Activated CD4-positive, alpha-beta T cell treated with anti-CD3 and anti-CD28 coated beads for 24 hours (primary cell): ENCODE measurements around the gene METTL25B.
"Not testable (repeated sequence)": the region's sequence is repeated elsewhere in the genome, so short reads cannot be mapped to it uniquely, and the experiment has no call there.

ENCODE experiments used
- DNase-seq, 2 donors: peaks; one replicate each; pipeline ENCODE4 v3.0.0-alpha.2; 2020; ENCODE audit warnings: low read depth in 2 of 2

METTL25B gene

DNA sequence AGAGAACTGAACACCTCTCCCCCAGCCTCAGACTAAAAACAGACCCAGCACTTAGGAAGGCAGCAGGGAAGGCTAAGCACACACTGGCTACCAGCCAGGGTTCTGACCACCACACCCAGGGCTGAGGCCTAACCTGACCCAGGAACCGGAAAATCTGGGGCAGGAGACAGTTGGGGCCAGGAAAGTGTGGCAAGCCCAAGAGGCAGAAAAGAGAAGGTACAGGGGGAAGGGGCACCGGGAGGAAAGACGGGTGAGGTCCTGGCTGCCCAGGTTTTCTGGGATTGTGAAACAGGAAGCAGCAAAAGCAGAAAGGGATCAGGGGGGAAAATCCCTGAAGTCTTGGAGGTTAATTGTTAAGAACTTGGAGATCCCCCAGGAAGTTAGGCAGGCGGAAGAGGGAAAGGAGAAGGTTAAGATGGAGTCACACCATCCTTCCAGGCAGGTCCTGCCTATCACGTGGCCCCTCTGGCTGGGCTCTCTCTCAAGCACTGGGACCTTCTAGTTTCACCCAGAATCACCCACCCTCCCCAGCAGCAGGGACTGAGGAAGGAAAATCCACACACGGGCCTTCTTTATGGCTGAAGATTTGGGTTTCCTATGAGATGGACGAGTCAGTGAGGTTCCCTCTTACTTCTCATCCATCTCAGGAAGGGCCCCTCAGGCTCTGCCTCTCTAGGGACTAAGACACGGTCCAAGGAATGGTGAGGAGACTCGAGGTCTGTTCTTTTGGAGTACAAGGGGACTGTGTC, 20.6 kb downstream of the METTL25B start:
- DNase-seq, result no peak

DNA sequence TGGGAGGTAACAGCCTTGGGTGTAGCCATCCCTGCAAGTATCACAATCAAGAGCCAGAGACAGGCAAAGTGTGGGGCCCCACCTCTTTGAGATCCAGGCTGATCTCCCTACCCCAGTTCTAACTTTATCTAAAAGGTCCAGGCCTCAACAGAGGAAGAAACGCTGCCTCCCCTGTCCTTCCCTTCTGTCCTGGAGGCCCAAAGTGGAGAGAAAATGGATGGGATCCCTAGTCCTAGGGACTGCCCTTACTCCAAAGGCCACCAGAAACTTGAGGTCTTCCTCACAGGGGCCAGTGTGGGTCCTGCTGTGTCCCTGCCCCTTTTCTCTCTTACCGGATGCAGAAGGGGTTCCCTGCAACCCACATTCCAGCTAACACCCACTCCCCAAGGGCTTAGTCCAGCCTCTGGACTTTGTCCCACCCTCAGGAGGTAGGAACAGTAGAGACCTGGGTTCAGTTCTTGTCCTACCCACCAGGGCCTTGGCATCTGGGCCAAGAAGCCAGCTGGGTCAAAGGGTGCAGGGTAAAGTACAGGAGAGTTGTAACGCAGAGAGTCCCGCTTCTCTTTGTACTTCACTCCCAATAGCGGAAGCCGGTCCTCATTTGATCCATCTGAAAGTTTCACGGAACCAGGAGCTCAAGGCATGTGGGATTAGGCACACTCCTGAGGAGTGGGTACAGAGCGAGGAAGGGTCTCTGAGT, 21.3 kb downstream of the METTL25B start:
- DNase-seq, result no peak

DNA sequence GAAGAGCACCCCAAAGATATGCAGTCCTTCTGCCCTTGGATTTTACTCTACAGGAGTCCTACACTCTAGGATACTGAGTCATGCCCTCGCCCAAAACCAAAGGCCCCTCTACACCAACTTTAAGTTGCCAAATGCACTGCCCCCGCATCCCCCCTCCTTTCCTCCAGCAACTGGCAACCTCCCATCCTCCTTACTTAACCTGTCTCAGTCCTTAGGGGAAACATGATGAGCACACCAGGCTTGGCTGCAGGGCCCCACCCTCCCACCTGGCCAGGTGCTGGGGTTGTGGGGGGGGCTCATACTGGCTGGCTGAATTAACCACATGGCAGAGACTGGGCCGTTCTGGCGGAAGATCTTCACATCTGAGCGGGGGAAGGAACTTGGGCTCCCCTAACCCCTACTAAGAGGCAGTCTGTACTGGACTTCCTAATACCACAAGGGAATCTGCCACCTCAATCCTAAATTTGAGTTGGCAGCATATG, 22.0 kb downstream of the METTL25B start:
- no peak for DNase-seq

DNA sequence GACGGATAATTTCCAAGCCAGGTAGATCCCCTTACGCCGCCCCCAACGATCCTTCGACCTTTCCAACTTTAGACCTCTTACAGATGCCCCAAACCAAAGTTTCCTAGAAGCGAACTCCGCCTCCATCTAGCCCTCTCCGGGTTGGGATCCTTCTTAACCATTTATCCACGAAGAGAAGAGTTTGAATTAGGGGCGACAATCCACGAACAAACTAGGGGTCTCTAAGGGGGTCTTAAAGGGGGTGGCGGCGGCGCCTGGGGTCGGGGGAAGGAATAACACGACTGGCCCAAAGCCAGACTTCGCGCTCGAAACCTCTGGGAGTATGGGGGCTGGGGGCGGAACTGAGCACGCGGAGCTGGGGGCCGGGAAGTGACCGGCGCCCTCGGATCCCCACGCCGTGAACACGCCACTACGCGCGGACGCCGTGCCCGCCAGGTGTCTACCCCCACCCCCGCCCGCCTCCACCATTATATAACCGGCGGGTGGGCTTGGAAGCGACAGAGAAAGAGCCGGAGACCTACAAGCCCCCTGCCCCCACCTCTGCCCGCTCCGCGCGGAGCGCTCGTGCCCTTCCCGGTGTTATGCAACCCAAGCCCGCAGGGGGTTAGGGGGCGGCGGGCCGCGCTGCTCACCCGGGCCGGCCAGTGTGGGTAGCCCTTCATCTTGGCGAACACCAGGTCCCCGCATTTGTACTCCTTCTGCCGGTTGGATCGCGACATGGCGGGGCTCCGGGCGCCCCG, 22.6 kb downstream of the METTL25B start:
- no peak for DNase-seq

DNA sequence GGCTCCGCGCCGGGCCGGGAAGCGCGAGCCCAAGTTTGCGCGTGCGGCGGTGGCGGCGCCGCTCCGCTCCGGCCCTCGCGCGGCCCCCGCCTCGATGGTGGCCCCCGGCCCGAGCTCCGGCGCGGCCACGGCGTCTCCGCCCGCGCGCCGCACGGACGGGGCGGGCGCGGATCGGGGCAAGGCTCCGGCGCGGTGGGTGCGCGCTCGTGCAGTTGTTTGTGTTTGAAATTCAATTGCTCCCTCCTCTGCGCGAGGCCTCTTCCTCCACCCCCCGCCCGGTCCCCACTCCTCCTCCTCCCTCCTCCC, 23.1 kb downstream of the METTL25B start, which contains the start of gene HDGF:
TSS of gene HDGF (minus strand) at position 225 of the 306 bp plus-strand sequence. CDS start 246 bp downstream, outside the sequence.
- no peak for DNase-seq

DNA sequence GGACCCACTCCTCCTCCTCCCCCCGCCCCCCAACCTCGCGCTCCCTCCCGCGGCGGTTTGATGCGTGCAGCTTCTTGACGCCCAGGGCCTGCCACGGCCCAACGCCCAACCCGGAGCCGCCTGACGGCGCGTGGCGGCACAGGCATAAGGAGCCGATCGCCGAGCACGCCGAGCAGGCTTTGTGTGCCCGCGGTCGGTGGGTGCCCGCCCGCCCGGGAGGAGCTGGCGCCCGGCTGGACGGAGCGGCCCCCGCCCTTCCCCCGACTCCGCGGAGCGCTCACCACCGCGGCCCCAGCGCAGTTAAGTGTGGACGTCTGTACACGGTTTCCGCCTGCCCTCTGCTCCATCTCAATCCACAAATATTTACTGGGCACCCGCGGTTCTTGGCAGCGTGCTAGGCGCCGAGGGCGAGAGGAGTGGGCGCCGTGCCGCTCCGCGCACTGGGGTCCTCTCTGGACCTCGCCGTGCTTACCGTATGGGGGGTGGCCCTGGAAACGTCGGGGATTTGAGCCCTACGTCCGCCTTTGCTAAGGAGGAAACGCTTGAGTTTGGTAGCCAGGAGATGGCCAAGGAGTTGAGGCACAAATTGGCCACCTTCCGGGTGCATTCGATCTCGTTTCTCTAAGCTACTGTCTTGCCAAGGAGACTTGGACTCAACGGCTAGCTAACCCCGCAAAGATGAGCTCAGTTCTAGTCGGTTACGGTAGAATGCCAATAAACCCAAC, 23.6 kb downstream of the METTL25B start:
- peak; percentile 96 to 98 for DNase-seq

DNA sequence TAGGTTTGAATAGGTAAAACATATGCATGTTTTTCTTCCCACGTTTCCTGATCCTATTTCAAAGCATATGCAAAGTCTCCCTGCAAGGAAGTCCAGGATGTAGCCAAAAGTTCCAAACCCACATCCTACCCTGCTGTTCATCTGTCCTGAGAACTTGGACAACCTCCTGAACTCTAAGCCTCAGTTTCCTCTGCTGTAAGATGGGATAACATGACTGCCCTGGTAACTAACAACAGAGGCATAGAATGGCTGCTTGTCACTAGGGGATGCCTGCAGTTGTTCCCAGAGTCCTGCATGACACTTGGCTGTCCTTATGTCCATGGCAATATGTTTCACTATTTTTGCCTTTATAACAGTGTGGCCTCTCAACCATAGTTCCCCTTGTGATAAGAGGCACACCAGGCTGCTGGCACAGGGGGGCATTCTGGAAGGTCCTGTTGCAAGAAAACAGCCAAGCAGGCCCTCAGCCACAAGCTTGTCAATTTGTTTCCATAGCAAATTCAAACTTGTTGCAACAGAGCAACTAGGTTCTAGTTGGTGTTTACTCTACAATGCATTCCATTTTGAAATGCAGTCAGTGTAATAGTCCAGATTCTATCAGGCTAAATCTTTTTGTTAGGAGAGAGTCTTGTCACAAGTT, 24.7 kb downstream of the METTL25B start:
- DNase-seq, result no peak

DNA sequence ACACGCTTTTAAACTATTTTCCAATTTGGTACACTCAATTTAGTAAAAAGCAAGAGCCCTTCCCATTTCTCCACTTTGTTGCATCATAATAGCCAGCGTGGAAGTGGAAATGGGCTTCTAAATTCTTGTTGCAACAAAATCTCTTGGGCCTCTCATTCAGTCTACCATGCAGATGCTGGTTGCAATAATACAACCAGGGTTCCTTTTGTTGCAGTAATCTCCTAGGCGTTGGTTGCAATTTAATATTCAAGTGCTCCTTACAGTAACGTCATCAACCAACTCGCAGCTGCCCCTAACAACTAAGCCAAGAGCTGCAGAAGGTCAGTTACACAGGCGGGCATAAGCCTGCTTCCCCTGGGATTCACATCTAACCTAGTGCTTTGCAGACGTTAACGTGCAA, 25.9 kb downstream of the METTL25B start:
- no peak for DNase-seq

DNA sequence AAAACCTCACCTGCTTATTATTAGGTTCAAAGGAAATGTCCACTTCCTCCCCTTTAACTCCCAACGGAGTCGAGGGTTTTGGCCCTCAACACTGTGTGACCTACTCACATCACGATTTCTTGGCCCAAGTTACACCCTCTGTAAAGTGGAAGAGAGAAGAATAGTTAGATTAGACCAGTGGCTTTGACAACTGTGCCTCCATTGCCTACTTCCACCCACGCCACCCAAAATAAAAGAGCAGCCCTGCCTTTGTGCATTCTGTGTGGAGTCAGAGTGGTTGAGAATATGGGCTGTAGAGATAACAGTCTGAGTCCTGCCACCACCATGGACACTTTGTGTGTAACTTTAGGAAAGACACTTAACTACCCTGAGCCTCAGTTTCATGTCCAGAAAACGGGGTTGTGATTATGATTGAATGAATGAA, 27.3 kb downstream of the METTL25B start:
- DNase-seq, result no peak

DNA sequence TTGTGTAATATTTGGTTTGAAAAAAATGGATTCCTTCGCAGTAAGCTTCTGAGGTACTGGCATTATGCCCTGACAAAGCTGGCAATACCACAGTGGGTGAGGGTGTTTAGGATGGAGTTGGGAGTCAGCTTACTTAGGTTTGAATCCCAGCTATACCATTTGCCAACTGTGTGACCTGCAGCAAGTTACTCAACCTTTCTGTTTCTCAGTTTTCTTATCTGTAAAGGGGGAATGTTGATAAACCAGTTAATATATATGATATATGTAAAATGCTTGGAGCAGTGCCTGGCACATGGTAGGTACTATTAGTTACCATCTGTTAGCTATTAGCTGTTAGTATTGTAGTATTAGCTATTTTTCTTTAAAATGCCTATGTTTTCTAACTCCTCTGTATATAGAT, 28.1 kb downstream of the METTL25B start:
- DNase-seq, result no peak

DNA sequence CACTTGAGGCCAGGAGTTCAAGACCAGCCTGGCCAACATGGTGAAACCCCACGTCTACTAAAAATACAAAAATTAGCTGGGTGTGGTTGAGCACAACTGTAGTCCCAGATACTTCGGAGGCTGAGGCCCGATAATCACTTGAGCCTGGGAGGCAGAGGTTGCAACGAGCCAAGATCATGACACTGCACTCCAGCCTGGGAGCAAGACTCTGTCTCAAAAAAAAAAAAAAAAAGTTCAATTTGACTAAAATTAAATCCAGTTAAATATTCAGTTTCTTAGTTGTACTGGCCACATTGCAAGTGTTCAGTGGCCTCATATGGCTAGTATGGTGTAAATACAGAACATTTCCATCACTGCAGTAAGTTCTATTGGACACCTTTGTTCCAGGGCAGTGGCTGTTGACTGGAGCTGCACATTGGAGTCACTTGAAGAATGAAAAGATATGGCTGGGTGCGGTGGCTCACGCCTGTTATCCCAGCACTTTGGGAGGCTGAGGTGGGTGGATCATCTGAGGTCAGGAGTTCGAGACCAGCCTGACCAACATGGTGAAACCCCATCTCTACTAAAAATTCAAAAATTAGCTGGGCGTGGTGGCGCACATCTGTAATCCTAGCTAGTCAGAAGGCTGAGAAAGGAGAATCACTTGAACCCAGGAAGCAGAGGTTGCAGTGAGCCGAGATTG, 29.4 kb downstream of the METTL25B start:
- not testable (repeated sequence) for DNase-seq

DNA sequence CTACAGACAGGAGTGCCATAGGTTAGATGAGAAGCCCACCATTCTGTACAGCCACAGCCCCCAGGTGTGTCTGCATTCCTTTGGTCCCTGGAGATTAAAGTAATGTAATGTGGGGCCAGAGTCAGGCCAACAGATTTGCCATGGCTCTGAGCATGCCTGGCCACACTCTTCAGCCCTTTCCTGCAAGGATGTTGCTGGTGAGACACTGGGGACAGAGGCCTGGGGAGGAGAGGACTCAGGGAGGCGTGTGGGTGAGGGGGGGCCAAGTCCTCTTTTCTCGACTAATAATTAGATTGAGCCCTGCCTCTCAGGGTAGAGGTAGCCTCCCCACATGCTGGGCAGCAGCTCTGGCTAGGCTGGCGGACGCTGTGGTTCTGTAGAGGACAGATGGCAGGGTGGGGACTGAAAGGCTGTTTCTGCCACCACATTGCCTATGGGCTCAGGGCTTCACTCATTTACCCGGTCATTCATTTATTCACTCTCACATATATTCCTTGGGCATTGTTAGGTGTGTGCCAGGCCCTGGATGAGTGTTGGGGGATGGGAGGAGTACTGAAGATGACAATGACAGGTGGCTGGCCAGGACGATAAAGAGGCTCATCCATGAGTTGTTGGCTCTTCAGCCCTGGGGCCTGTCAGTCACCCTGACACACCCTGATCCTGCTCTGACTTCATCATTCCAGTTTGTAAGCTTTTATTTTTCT, 32.0 kb downstream of the METTL25B start:
- no peak for DNase-seq

DNA sequence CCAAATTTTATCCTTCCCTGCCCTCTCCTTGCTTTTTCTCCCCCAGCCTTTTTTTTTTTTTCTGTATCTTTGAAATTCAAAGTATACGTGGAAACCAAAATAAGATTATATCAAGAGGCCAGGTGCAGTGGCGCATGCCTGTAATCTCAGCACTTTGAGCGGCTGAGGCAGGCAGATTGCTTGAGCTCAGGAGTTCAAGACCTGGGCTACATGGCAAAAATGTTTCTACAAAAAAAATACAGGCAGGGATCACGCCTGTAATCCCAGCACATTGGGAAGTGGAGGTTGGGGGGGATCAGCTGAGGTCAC, 32.5 kb downstream of the METTL25B start:
- DNase-seq, result no peak

DNA sequence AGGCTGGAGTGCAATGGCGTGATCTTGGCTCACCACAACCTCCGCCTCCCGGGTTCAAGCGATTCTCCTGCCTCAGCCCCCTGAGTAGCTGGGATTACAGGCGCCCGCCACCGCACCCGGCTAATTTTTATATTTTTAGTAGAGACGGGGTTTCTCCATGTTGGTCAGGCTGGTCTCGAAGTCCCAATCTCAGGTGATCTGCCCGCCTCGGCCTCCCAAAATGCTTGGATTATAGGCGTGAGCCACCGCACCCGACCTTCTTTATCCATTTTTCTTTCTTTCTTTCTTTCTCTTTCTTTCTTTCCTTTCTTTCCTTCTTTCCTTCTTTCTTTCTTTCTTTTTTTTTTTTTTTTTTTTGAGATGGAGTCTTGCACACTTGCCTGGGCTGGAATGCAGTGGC, 36.9 kb downstream of the METTL25B start:
- not testable (repeated sequence) for DNase-seq

DNA sequence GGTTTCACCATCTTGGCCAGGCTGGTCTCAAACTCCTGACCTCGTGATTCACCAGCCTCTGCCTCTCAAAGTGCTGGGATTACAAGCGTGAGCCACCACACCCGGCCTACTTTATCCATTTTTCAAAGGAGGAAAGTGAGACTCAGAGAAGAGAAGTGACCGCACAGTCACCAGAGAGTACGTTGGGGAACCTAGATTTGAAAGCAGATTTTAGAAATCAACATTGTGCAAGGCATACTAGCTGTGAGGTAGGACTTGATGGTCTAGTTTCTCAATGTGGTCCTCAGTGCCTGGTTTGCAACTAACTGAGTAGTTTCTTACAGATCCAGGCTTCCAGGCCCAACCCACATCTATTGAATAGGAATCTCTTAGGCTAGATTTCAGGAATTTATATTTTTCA, 37.4 kb downstream of the METTL25B start:
- DNase-seq, result no peak

DNA sequence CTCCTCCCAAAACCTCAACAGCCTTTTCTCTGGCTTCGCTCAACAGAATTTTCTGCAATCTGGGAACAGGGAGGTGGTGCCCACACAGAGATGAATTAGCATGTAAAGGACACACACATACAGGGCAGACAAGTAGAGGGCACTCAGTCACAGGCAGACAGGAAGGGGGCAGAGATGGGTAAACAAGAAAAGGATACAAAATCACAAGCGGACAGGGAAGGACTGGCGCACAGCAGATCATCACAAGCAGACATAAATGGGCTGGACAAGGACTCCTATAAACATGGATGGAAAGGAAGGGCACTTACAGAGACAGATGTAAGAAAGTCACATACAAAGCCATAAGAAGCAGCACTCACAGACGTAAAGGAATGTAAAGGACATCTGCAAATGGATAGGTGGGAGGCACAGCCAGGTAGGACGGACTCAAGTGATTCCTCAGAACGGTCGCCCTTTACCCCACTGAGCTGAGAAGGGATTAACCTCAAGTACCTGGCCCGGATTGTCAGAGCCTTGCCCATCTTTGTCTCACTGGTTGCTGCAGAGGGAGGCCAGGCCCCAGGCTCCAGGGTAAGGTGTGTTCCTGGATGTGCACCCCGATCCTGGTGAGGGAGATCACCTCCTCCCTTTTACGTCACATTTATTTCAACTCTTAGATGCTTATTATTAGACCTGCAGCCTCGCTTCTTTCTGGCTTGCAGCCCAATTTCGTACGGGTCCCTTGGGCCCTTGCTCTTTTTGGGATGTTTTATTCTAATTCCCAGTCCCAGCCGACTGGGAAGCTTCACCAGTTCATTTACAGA, 38.2 kb downstream of the METTL25B start:
- no peak for DNase-seq

DNA sequence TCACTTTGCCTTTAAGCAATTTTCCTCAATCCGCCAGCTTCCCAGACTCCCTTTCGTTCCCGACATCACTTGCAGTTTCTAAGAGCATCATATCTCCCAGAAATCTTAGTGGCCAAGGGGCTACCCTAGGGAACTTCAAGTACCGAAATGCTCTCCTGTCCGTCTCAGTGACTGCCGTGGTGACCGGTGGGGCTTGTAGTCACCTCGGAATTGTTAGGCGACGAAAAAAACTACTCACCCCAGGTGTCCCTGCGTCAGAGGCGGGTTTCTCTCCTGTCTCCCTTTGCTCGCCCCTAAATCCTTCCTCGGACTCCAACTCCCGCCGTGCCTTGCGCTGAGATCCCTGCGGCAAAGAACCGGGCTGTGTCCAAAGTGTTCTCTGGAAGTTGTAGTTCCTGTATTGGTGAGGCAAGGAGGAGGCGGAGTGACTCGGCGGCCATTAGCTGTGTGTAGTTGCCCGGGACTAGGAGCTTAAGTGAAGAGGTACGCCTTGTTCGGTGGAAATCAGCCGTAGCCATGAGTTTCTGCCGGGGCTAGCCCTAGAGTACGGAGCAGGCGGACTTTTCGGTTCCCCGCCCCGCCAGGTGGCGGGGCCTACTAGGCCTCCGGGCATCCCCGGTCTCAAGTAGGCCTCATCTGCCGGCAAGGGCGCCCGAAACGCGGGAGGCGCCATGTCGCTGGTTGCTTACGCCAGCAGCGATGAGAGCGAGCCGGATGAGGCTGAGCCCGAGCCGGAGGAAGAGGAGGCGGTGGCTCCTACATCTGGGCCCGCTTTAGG, 39.0 kb downstream of the METTL25B start, which contains the start of gene PRCC:
TSS of gene PRCC (plus strand) at position 435 of the 778 bp plus-strand sequence. CDS start at position 672, 237 bp downstream.
- DNase-seq, result peak; percentile 90 to 94

DNA sequence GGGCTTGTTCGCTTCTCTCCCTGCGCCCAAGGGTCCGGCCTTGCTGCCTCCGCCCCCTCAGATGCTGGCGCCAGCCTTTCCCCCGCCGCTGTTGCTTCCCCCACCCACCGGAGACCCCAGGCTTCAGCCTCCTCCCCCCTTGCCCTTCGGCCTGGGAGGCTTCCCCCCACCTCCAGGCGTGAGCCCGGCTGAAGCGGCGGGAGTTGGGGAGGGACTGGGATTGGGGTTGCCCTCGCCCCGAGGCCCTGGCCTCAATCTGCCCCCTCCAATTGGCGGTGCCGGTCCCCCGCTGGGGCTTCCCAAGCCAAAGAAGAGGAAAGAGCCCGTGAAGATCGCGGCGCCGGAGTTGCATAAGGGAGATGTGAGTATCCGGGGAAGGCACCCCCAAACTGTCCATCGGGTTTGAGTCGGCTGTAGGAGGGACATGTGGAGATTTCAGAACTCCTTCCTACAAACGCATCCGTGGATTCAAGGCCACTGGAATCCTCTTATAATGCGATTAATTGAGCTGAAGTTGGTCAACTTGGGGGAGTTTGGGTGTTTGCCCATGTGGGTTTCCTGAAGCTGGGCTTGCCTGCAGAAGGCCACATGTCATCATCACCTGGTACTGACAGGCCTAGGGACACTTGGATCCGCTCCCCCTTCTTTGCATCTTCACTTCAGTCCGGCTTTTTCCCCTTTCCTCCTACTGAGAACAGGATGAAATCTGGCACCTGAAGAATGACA, 39.8 kb downstream of the METTL25B start:
- no peak for DNase-seq
